Measurements from ENCODE around the gene GJC1. TPM values are rescaled to one million over a fixed set of nuclear protein-coding genes. Genes with fewer than 3 reads are reported as not detected.

The GJC1 gene
- total RNA-seq, 1 experiment from 2014 or later, result 0.86 TPM

- Histone ChIP-seq H3K4me3 (ENCODE audit: low read length) (no peak overlapping the region), H3K36me3 (ENCODE audit: insufficient read depth, low read length) (no peaks in the 10 kb centered on the region), H3K79me2 (ENCODE audit: low read length) (no peaks in the 10 kb centered on the region), H3K27me3 (ENCODE audit: low read length) (no peaks in the 10 kb centered on the region), H3K9ac (ENCODE audit: low read length) (no peak overlapping the region), H4K20me1 (ENCODE audit: insufficient read depth, low read depth, low read length) (no peaks in the 10 kb centered on the region), H3K4me2 (ENCODE audit: low read depth, low read length, poor library complexity, severe bottlenecking) (no peak overlapping the region), H2AFZ (ENCODE audit: low read length) (no peak overlapping the region), H3K4me1 (ENCODE audit: low read length) (peaks cover 12% of the 10 kb centered on the region), H3K9me2 (replicated peaks; ENCODE audit: insufficient read depth, low read length) (no peaks in the 10 kb centered on the region), H3K27ac (ENCODE audit: low read length) (no peak overlapping the region), H3K9me3 (ENCODE audit: low read length) (no peaks in the 10 kb centered on the region)
- DNase-seq, result no peak
These were observed 48.3 kb downstream of the GJC1 start for GRCh38 chr17:44781551-44782325.

DNA sequence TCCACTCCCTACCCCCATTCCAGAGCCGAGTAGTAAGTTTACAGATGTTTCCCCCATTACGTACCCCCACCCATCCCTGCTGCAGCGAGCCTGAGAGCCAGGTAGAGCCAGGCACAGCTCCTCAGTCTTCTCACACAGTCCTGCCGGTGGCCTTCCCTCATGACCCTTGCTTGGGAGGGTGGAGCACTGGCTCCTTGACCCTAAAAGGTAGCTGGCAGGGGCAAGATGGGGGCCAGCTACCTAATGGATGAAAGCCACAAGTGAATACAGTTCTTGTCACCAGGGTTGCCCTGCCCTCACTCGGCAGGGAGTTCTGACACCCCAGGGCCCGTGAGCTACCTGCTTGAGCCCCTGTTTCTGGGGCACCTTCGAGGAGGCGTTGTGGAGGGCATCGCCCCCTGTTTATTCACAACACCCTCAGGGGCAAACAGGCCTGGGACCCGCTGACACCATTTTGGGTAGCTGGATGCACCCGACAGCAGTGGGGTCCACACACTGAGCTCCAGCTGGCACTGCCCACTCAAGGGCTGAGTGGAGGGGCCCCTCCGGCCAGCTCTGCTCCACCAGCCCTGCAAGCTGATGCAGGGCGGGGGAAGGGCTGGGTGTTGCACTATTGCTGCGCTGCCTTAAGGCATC is 49.1 kb downstream of the GJC1 start:
- no peaks in the 10 kb centered on the region for H4K20me1 ChIP-seq (ENCODE audit: insufficient read depth, low read depth, low read length)
- H3K4me2 ChIP-seq (ENCODE audit: low read depth, low read length, poor library complexity, severe bottlenecking), result no peak overlapping the region
- H3K79me2 ChIP-seq (ENCODE audit: low read length), result no peaks in the 10 kb centered on the region
- H3K27ac ChIP-seq (ENCODE audit: low read length), result no peak overlapping the region
- H3K9ac ChIP-seq (ENCODE audit: low read length), result no peak overlapping the region
- H3K9me2 ChIP-seq (replicated peaks; ENCODE audit: insufficient read depth, low read length), result no peaks in the 10 kb centered on the region
- no peaks in the 10 kb centered on the region for H3K9me3 ChIP-seq (ENCODE audit: low read length)
- H3K4me3 ChIP-seq (ENCODE audit: low read length), result no peak overlapping the region
- H3K27me3 ChIP-seq (ENCODE audit: low read length), result no peaks in the 10 kb centered on the region
- peaks cover 17% of the 10 kb centered on the region for H3K4me1 ChIP-seq (ENCODE audit: low read length)
- no peaks in the 10 kb centered on the region for H3K36me3 ChIP-seq (ENCODE audit: insufficient read depth, low read length)
- no peak overlapping the region for H2AFZ ChIP-seq (ENCODE audit: low read length)
- no peak for DNase-seq

DNA sequence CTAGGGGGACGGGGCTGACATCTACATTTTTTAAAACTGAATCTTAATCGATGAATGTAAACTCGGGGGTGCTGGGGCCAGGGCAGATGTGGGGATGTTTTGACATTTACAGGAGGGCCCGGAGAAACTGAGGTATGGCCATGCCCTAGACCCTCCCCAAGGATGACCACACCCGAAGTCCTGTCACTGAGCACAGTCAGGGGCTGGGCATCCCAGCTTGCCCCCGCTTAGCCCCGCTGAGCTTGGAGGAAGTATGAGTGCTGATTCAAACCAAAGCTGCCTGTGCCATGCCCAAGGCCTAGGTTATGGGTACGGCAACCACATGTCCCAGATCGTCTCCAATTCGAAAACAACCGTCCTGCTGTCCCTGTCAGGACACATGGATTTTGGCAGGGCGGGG is 49.9 kb downstream of the GJC1 start:
- Histone ChIP-seq H3K36me3 (ENCODE audit: insufficient read depth, low read length) (no peaks in the 10 kb centered on the region), H4K20me1 (ENCODE audit: insufficient read depth, low read depth, low read length) (no peaks in the 10 kb centered on the region), H3K4me1 (ENCODE audit: low read length) (peaks cover 21% of the 10 kb centered on the region), H3K27me3 (ENCODE audit: low read length) (no peaks in the 10 kb centered on the region), H3K9ac (ENCODE audit: low read length) (no peak overlapping the region), H3K27ac (ENCODE audit: low read length) (no peak overlapping the region), H3K9me3 (ENCODE audit: low read length) (no peaks in the 10 kb centered on the region), H3K9me2 (replicated peaks; ENCODE audit: insufficient read depth, low read length) (no peaks in the 10 kb centered on the region), H3K4me3 (ENCODE audit: low read length) (no peak overlapping the region), H2AFZ (ENCODE audit: low read length) (no peak overlapping the region), H3K79me2 (ENCODE audit: low read length) (no peaks in the 10 kb centered on the region), H3K4me2 (ENCODE audit: low read depth, low read length, poor library complexity, severe bottlenecking) (no peak overlapping the region)
- DNase-seq, result no peak

DNA sequence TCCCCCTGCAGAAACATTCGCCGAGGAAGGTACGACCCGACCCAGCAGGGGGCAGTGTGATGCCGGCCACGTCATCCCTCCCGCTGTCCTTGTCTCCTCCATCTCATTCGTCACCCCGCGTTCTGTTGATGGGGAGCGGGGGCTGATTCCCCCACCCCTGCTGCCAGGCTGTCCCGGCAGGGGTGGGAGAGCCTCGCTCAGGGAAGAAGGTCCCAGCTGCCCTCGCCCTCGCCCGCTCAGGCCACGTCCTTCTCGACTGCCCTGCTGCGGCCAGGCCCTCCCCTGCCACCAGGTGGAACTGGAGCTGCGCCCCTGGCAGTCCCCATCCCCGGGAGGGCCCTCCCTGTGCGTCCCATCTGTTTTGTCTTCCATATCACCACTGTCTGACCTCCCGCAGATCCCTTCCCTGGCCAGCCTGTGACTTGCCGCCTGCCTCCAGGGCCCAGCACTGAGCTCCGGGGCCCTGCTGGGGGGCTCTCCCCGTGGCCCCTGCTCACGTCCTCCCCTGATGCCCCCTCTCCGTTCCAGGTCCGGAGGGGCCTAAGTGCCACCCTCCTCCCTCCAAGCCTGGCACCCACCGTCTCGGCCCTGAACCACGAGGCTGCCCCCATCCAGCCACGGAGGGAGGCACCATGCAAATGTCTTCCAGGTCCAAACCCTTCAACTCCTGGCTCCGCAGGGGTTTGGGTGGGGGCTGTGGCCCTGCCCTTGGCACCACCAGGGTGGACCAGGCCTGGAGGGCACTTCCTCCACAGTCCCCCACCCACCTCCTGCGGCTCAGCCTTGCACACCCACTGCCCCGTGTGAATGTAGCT is 50.7 kb downstream of the GJC1 start:
- Histone ChIP-seq H3K9ac (ENCODE audit: low read length) (peak overlapping the region; percentile 49), H2AFZ (ENCODE audit: low read length) (peak overlapping the region; percentile 60; the same call in 1 of the 2 replicates), H3K4me2 (ENCODE audit: low read depth, low read length, poor library complexity, severe bottlenecking) (peak overlapping the region; percentile 73), H3K9me2 (replicated peaks; ENCODE audit: insufficient read depth, low read length) (no peaks in the 10 kb centered on the region), H3K27me3 (ENCODE audit: low read length) (no peaks in the 10 kb centered on the region), H3K4me1 (ENCODE audit: low read length) (peaks cover 27% of the 10 kb centered on the region), H3K9me3 (ENCODE audit: low read length) (no peaks in the 10 kb centered on the region), H3K36me3 (ENCODE audit: insufficient read depth, low read length) (no peaks in the 10 kb centered on the region), H4K20me1 (ENCODE audit: insufficient read depth, low read depth, low read length) (no peaks in the 10 kb centered on the region), H3K4me3 (ENCODE audit: low read length) (peak overlapping the region; percentile 53; the same call in 1 of the 2 replicates), H3K79me2 (ENCODE audit: low read length) (no peaks in the 10 kb centered on the region), H3K27ac (ENCODE audit: low read length) (no peak overlapping the region)
- peak; percentile 90 for DNase-seq

- Histone ChIP-seq H4K20me1 (ENCODE audit: insufficient read depth, low read depth, low read length) (no peaks in the 10 kb centered on the region), H3K36me3 (ENCODE audit: insufficient read depth, low read length) (no peaks in the 10 kb centered on the region), H3K9ac (ENCODE audit: low read length) (peak overlapping the region; percentile 49; the same call in 1 of the 2 replicates), H3K9me3 (ENCODE audit: low read length) (no peaks in the 10 kb centered on the region), H3K4me2 (ENCODE audit: low read depth, low read length, poor library complexity, severe bottlenecking) (peak overlapping the region; percentile 73), H2AFZ (ENCODE audit: low read length) (no peak overlapping the region; the same call in 1 of the 2 replicates), H3K79me2 (ENCODE audit: low read length) (no peaks in the 10 kb centered on the region), H3K9me2 (replicated peaks; ENCODE audit: insufficient read depth, low read length) (no peaks in the 10 kb centered on the region), H3K27me3 (ENCODE audit: low read length) (no peaks in the 10 kb centered on the region), H3K27ac (ENCODE audit: low read length) (no peak overlapping the region), H3K4me1 (ENCODE audit: low read length) (peaks cover 28% of the 10 kb centered on the region), H3K4me3 (ENCODE audit: low read length) (peak overlapping the region; percentile 53; the same call in 1 of the 2 replicates)
- DNase-seq, result no peak
These were observed 51.4 kb downstream of the GJC1 start for GRCh38 chr17:44778656-44779210.

DNA sequence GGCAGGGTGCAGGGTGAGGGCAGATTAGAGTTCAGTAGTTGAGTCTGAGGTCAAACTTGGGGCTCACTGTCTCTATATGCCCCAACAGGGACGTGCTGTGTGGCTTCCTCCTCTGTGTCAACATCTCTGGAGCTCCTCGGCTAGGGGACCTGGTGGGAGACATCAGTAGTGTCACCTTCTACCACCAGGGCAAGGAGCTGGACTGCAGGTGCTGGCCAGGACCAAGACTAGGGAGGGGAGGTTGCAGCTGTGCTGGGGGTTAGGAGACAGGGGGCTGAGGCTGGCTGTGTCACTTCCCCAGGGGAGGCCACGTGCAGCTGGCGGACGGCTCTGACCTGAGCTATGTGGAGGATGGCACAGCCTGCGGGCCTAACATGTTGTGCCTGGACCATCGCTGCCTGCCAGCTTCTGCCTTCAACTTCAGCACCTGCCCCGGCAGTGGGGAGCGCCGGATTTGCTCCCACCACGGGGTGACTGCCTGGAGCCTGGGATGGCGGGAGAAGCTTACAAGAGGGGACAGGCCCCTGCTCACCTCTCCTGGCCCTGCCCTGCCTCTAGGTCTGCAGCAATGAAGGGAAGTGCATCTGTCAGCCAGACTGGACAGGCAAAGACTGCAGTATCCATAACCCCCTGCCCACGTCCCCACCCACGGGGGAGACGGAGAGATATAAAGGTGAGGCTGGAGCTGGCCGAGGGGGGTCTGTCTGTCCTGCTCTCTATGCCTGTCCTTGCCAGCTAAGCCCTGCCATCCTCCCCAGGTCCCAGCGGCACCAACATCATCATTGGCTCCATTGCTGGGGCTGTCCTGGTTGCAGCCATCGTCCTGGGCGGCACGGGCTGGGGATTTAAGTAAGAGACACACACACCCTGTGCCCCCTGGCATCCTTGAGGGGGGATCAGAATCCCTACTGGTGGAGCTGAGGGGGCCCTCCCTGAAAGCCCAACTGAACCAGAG is 52.4 kb downstream of the GJC1 start:
- no peak overlapping the region for H2AFZ ChIP-seq (ENCODE audit: low read length)
- H3K9ac ChIP-seq (ENCODE audit: low read length), result no peak overlapping the region; the same call in 1 of the 2 replicates
- no peak overlapping the region for H3K4me3 ChIP-seq (ENCODE audit: low read length)
- no peak overlapping the region for H3K27ac ChIP-seq (ENCODE audit: low read length)
- no peak for DNase-seq
- no peak overlapping the region for H3K4me2 ChIP-seq (ENCODE audit: low read depth, low read length, poor library complexity, severe bottlenecking)
- H3K27me3 ChIP-seq (ENCODE audit: low read length), result no peaks in the 10 kb centered on the region
- no peaks in the 10 kb centered on the region for H3K36me3 ChIP-seq (ENCODE audit: insufficient read depth, low read length)
- no peaks in the 10 kb centered on the region for H3K79me2 ChIP-seq (ENCODE audit: low read length)
- peaks cover 28% of the 10 kb centered on the region for H3K4me1 ChIP-seq (ENCODE audit: low read length)
- H3K9me2 ChIP-seq (replicated peaks; ENCODE audit: insufficient read depth, low read length), result no peaks in the 10 kb centered on the region
- no peaks in the 10 kb centered on the region for H3K9me3 ChIP-seq (ENCODE audit: low read length)
- no peaks in the 10 kb centered on the region for H4K20me1 ChIP-seq (ENCODE audit: insufficient read depth, low read depth, low read length)

GRCh38 chr17:44776628-44777393 is 53.3 kb downstream of the GJC1 start:
- Histone ChIP-seq H3K9me3 (ENCODE audit: low read length) (no peaks in the 10 kb centered on the region), H3K27ac (ENCODE audit: low read length) (no peak overlapping the region), H2AFZ (ENCODE audit: low read length) (no peak overlapping the region), H3K79me2 (ENCODE audit: low read length) (no peaks in the 10 kb centered on the region), H3K36me3 (ENCODE audit: insufficient read depth, low read length) (no peaks in the 10 kb centered on the region), H3K4me1 (ENCODE audit: low read length) (peaks cover 28% of the 10 kb centered on the region), H3K27me3 (ENCODE audit: low read length) (no peaks in the 10 kb centered on the region), H3K9me2 (replicated peaks; ENCODE audit: insufficient read depth, low read length) (no peaks in the 10 kb centered on the region), H3K4me3 (ENCODE audit: low read length) (no peak overlapping the region; the same call in 1 of the 2 replicates), H3K4me2 (ENCODE audit: low read depth, low read length, poor library complexity, severe bottlenecking) (peak overlapping the region; percentile 91), H3K9ac (ENCODE audit: low read length) (no peak overlapping the region; the same call in 1 of the 2 replicates), H4K20me1 (ENCODE audit: insufficient read depth, low read depth, low read length) (no peaks in the 10 kb centered on the region)
- DNase-seq, result no peak

Measured in Karpas-422 (cell line).